Measurements from ENCODE around the gene IL22RA2. TPM values are rescaled to one million over a fixed set of nuclear protein-coding genes. Genes with fewer than 3 reads are reported as not detected.

Gene IL22RA2
- polyA plus RNA-seq, 1 of the 3 experiments (the other 2 are of a cell fraction), result not detected

DNA sequence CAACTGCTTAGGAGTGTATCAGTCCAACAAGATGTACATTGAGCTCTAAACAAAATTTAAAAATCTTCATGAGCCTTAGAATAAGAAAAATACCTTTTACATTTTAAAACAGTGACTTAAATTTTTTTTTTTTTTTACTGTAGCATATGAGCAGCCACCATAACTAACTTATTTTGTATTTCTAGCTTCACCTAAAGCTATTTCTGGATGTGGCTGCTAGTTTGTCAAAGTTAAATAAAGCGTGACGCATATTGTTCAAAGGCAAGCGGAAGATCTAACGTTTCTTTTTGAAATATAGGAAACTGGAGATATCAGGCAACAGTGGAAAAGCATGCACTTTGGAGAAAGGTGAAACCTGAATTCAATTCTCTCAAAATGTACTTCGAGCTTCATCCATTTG is 3.3 kb upstream of the IL22RA2 start:
- CTCF ChIA-PET, result interaction anchor here (0.7 to 1.9 kb wide), 3 partner anchors 11 to 83 kb away, joined by 3 to 5 read pairs (median 3); no protein-coding TSS in a partner anchor
- Histone ChIP-seq H3K79me2 (ENCODE audit: insufficient read depth) (no peaks in the 10 kb centered on the region), H3K4me3 (ENCODE audit: low read depth in 2 of 2, low read length in 1 of 2) (no peak overlapping the region), H3F3A (replicated peaks; ENCODE audit: insufficient read depth) (no peaks in the 10 kb centered on the region), H2AFZ (ENCODE audit: low read depth) (no peak overlapping the region), H4K20me1 (ENCODE audit: insufficient read depth) (no peaks in the 10 kb centered on the region), H3K9me3 (no peaks in the 10 kb centered on the region), H3K4me2 (no peak overlapping the region), H3K27ac (ENCODE audit: low read depth in 2 of 2, low read length in 1 of 2) (no peak overlapping the region), H3K9me2 (no peaks in the 10 kb centered on the region), H3K27me3 (ENCODE audit: insufficient read depth) (no peaks in the 10 kb centered on the region), H3K9ac (no peak overlapping the region), H3K4me1 (ENCODE audit: control insufficient read depth in 1 of 2, insufficient read depth in 2 of 2, low read depth in 1 of 2, low read length in 1 of 2) (no peaks in the 10 kb centered on the region; a peak in 1 of 4 replicates), H3K36me3 (replicated peaks in 1 of 2; ENCODE audit: control insufficient read depth in 1 of 2, insufficient read depth in 2 of 2, low read length in 1 of 2) (no peaks in the 10 kb centered on the region)
- TF ChIP-seq TCF12 (IDR thresholded peaks at IDR 0.05) (no peak), RXRA (IDR thresholded peaks at IDR 0.05; ENCODE audit: borderline replicate concordance, low read depth) (no peak), MXI1 (IDR thresholded peaks at IDR 0.05; ENCODE audit: low read depth, low read length) (no peak)
- TF ChIP-seq, protein P1, sequence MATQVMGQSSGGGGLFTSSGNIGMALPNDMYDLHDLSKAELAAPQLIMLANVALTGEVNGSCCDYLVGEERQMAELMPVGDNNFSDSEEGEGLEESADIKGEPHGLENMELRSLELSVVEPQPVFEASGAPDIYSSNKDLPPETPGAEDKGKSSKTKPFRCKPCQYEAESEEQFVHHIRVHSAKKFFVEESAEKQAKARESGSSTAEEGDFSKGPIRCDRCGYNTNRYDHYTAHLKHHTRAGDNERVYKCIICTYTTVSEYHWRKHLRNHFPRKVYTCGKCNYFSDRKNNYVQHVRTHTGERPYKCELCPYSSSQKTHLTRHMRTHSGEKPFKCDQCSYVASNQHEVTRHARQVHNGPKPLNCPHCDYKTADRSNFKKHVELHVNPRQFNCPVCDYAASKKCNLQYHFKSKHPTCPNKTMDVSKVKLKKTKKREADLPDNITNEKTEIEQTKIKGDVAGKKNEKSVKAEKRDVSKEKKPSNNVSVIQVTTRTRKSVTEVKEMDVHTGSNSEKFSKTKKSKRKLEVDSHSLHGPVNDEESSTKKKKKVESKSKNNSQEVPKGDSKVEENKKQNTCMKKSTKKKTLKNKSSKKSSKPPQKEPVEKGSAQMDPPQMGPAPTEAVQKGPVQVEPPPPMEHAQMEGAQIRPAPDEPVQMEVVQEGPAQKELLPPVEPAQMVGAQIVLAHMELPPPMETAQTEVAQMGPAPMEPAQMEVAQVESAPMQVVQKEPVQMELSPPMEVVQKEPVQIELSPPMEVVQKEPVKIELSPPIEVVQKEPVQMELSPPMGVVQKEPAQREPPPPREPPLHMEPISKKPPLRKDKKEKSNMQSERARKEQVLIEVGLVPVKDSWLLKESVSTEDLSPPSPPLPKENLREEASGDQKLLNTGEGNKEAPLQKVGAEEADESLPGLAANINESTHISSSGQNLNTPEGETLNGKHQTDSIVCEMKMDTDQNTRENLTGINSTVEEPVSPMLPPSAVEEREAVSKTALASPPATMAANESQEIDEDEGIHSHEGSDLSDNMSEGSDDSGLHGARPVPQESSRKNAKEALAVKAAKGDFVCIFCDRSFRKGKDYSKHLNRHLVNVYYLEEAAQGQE (IDR thresholded peaks at IDR 0.05; ENCODE audit: low read depth, low read length), result no peak
- DNase-seq, result no peak
- WGBS (ENCODE audit: low lambda C conversion rate), result 68% methylated on average over 5 of the region's 5 CpGs
- POLR2A ChIA-PET, result no interaction called here

DNA sequence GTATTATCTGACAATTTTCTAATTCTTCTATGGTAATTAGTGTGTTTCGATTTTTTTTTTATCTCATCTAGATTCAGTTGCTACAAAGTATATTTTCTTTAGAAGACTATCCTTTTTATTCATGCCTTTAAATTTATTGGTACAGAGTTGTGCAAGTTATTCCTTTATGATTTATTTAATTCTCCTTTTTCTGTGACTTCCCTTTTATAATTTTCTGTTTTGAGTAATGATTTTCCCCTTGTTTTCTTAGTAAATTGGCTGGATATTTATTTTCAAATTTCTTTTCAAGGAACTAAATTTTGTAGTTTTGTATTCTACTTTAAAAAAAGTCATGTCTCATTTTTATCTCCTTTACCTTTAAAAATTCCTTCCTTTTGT is 2.4 kb upstream of the IL22RA2 start:
- no peak overlapping the region for H3K27ac ChIP-seq (ENCODE audit: low read depth in 2 of 2, low read length in 1 of 2)

DNA sequence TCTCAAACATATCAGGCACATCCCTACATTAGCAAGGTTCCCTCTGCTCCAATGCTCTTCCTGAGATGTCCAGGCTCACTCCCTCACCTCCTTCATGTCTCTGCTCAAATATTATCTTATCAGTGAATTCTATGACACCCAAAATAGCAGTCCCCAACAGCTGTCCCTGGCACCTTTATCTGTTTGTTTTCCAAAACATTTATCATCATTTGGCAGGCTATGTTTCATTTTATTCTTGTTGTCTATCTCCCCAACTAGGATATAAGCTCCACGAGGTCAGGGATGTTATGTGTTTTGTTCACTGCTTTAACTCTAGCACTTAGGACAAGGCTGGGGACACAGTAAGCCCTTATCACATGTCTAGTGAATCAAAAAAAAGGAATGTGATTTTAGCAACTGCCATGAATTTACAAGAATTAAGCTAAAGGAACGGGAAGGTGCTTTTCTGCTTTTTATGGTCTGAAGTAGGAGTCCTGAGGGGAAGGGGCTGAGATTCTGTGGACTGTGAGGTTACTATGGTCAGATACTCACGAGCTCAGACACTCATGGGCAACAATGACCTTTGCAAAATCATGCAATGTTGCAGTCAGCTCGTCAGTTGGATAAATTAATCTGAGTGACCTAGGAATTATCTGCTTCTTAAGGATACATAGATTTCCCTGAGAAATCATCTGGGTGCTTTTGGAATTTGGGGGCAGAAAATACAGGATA is 1.9 kb upstream of the IL22RA2 start:
- H3K79me2 ChIP-seq (ENCODE audit: insufficient read depth), result no peaks in the 10 kb centered on the region
- no peak overlapping the region for H3K4me3 ChIP-seq (ENCODE audit: low read depth in 2 of 2, low read length in 1 of 2)
- no peaks in the 10 kb centered on the region for H3F3A ChIP-seq (replicated peaks; ENCODE audit: insufficient read depth)
- no peaks in the 10 kb centered on the region for H3K27me3 ChIP-seq (ENCODE audit: insufficient read depth)
- no peak for TF ChIP-seq NFIC (IDR thresholded peaks at IDR 0.05; ENCODE audit: borderline replicate concordance)
- TF ChIP-seq, protein P2, sequence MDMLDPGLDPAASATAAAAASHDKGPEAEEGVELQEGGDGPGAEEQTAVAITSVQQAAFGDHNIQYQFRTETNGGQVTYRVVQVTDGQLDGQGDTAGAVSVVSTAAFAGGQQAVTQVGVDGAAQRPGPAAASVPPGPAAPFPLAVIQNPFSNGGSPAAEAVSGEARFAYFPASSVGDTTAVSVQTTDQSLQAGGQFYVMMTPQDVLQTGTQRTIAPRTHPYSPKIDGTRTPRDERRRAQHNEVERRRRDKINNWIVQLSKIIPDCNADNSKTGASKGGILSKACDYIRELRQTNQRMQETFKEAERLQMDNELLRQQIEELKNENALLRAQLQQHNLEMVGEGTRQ (IDR thresholded peaks at IDR 0.05; ENCODE audit: borderline replicate concordance, low read depth, low read length), result no peak
- TF ChIP-seq TCF12 (IDR thresholded peaks at IDR 0.05), result no peak
- no peak for TF ChIP-seq RFX5 (IDR thresholded peaks at IDR 0.05; ENCODE audit: low read length)
- TF ChIP-seq GATA2 (CRISPR knock-in tag; IDR thresholded peaks at IDR 0.05), result no peak
- no peaks in the 10 kb centered on the region for H3K9me2 ChIP-seq
- WGBS (ENCODE audit: low lambda C conversion rate), result 5% methylated on average over 4 of the region's 4 CpGs
- DNase-seq, result no peak
- no peaks in the 10 kb centered on the region for H3K36me3 ChIP-seq (replicated peaks in 1 of 2; ENCODE audit: control insufficient read depth in 1 of 2, insufficient read depth in 2 of 2, low read length in 1 of 2)
- H2AFZ ChIP-seq (ENCODE audit: low read depth), result no peak overlapping the region
- ChIA-PET POLR2A (no interaction called here), CTCF (interaction anchor here (0.7 to 1.9 kb wide), 2 partner anchors 18 to 139 kb away, joined by 3 to 5 read pairs; no protein-coding TSS in a partner anchor)
- no peaks in the 10 kb centered on the region for H3K9me3 ChIP-seq
- H3K4me1 ChIP-seq (ENCODE audit: control insufficient read depth in 1 of 2, insufficient read depth in 2 of 2, low read depth in 1 of 2, low read length in 1 of 2), result no peaks in the 10 kb centered on the region; a peak in 1 of 4 replicates
- H3K9ac ChIP-seq, result no peak overlapping the region
- no peak overlapping the region for H3K4me2 ChIP-seq
- H4K20me1 ChIP-seq (ENCODE audit: insufficient read depth), result no peaks in the 10 kb centered on the region
- no peak overlapping the region for H3K27ac ChIP-seq (ENCODE audit: low read depth in 2 of 2, low read length in 1 of 2)

More for the DNA sequence above, 2.4 kb upstream of the IL22RA2 start:
- Histone ChIP-seq H3K9me2 (no peaks in the 10 kb centered on the region), H3F3A (replicated peaks; ENCODE audit: insufficient read depth) (no peaks in the 10 kb centered on the region), H2AFZ (ENCODE audit: low read depth) (no peak overlapping the region), H4K20me1 (ENCODE audit: insufficient read depth) (no peaks in the 10 kb centered on the region), H3K79me2 (ENCODE audit: insufficient read depth) (no peaks in the 10 kb centered on the region), H3K9me3 (no peaks in the 10 kb centered on the region), H3K36me3 (replicated peaks in 1 of 2; ENCODE audit: control insufficient read depth in 1 of 2, insufficient read depth in 2 of 2, low read length in 1 of 2) (no peaks in the 10 kb centered on the region), H3K4me1 (ENCODE audit: control insufficient read depth in 1 of 2, insufficient read depth in 2 of 2, low read depth in 1 of 2, low read length in 1 of 2) (no peaks in the 10 kb centered on the region; a peak in 1 of 4 replicates), H3K27me3 (ENCODE audit: insufficient read depth) (no peaks in the 10 kb centered on the region), H3K4me2 (no peak overlapping the region), H3K4me3 (ENCODE audit: low read depth in 2 of 2, low read length in 1 of 2) (no peak overlapping the region), H3K9ac (no peak overlapping the region)
- no peak for DNase-seq
- CTCF ChIA-PET, result interaction anchor here (0.7 to 1.9 kb wide), 2 partner anchors 17 to 138 kb away, joined by 3 to 5 read pairs; no protein-coding TSS in a partner anchor
- TF ChIP-seq JUND (IDR thresholded peaks at IDR 0.05) (no peak), ELF1 (IDR thresholded peaks at IDR 0.05) (no peak)
- POLR2A ChIA-PET, result no interaction called here
- WGBS (ENCODE audit: low lambda C conversion rate), result 5% methylated on average over 1 of the region's 1 CpG
